HepG2 (cell line): ENCODE results near the gene SECTM1. TPM values are rescaled to one million over a fixed set of nuclear protein-coding genes. Genes with fewer than 3 reads are reported as not detected.

Experiments
- E2F2 ChIP-seq: sonication (generic); formaldehyde crosslinking; IDR thresholded peaks from 2 replicates; pipeline ENCODE4 v1.4.0; 2020; ENCODE audit warnings: missing genetic modification reagents, borderline replicate concordance
- ETV5 ChIP-seq: IDR thresholded peaks from 2 replicates; pipeline ENCODE4 v1.6.1; 2018; ENCODE audit warnings: missing biosample characterization, missing genetic modification reagents, inconsistent platforms, borderline replicate concordance
- HHEX ChIP-seq: IDR thresholded peaks from 2 replicates; pipeline ENCODE4 v1.6.1; 2016; ENCODE audit warnings: control low read depth
- HMGA1 ChIP-seq: sonication (generic); formaldehyde crosslinking; conservative IDR thresholded peaks from 2 replicates; pipeline ENCODE4 v1.4.0; 2020; ENCODE audit warnings: missing genetic modification reagents
- IRF1 ChIP-seq: sonication (generic); formaldehyde crosslinking; IDR thresholded peaks from 2 replicates; pipeline ENCODE4 v1.4.0; 2020; ENCODE audit warnings: low read depth, mild to moderate bottlenecking, missing genetic modification reagents
- MAFF ChIP-seq: IDR thresholded peaks from 2 replicates; pipeline ENCODE4 v1.6.1; 2011; ENCODE audit warnings: low read depth, low read length, improper control_type of control experiment
- NFE2L1 ChIP-seq: sonication (generic); formaldehyde crosslinking; IDR thresholded peaks from 2 replicates; pipeline ENCODE4 v1.4.0; 2020; ENCODE audit warnings: missing genetic modification reagents, mild to moderate bottlenecking, borderline replicate concordance
- NR2F1 ChIP-seq, 2 experiments: fragments of 450-650 bp in 1 of 2; formaldehyde crosslinking in 1 of 2; IDR thresholded peaks; 2 replicates each; pipeline versions ENCODE4 v1.5.0 to v1.6.1; 2016 to 2020; ENCODE audit warnings: mild to moderate bottlenecking in 1 of 2, missing compliant biosample characterization in 1 of 2, missing genetic modification reagents in 1 of 2, moderate library complexity in 1 of 2
- PHF5A ChIP-seq: IDR thresholded peaks from one replicate; pipeline ENCODE4 v1.6.1; 2018; ENCODE audit warnings: low read depth, missing genetic modification reagents; ENCODE audit not compliant: unreplicated experiment
- ZNF280D ChIP-seq: sonication (generic); formaldehyde crosslinking; IDR thresholded peaks from 2 replicates; pipeline ENCODE4 v1.5.1; 2020; ENCODE audit warnings: mild to moderate bottlenecking, missing genetic modification reagents
- ZNF296 ChIP-seq: sonication (generic); formaldehyde crosslinking; conservative IDR thresholded peaks from 2 replicates; pipeline ENCODE4 v1.5.0; 2020; ENCODE audit warnings: mild to moderate bottlenecking, missing genetic modification reagents
- ZNF644 ChIP-seq: IDR thresholded peaks from 2 replicates; pipeline ENCODE4 v1.6.1; 2016; ENCODE audit warnings: low read depth
- polyA plus RNA-seq, 8 experiments: library from polyadenylated mRNA; depleted of rRNA in 3 of 8; stranded (reverse) in 7 of 8; unstranded in 1 of 8; fragments of >200 nt; fragmentation: Illumina TruSeq in 4 of 8; extraction: Trizol in 4 of 8; gene quantifications; 2 replicates each; pipeline versions ENCODE4 v1.2.1 to v1.2.3, GENCODE V29; 2011 to 2016; ENCODE audit warnings: low read depth in 4 of 8, missing spikeins in 1 of 8, mixed read lengths in 1 of 8; ENCODE audit not compliant: insufficient read depth in 1 of 8
- total RNA-seq, 5 experiments: library from RNA; depleted of rRNA; stranded (reverse); fragments of >200 nt; fragmentation: Illumina TruSeq; extraction: Trizol; gene quantifications; 2 replicates each; pipeline ENCODE4 v1.2.3, GENCODE V29; 2016; ENCODE audit warnings: low read depth in 1 of 5
- TF ChIP-seq, protein P1 (sequence below): sonication (generic); formaldehyde crosslinking; IDR thresholded peaks from 2 replicates; pipeline ENCODE4 v1.8.0; 2022; ENCODE audit warnings: mild to moderate bottlenecking, missing genetic modification reagents, moderate library complexity
- TF ChIP-seq, protein P2 (sequence below): sonication (generic); formaldehyde crosslinking; IDR thresholded peaks from 2 replicates; pipeline ENCODE4 v1.4.0; 2020; ENCODE audit warnings: missing genetic modification reagents
- TF ChIP-seq, protein P3 (sequence below): sonication (generic); formaldehyde crosslinking; IDR thresholded peaks from 2 replicates; pipeline ENCODE4 v1.5.0; 2020; ENCODE audit warnings: missing genetic modification reagents

SECTM1 gene
- total and polyA plus RNA-seq, 2 of the 13 experiments (the other 11 are each of a cell fraction or from before 2014, with no cell fraction given): 3.5 to 5.3 TPM

- TF ChIP-seq HHEX (no peak), NR2F1 (CRISPR knock-in tag; IDR thresholded peaks at IDR 0.05) (peak; percentile 94 to 98), IRF1 (CRISPR knock-in tag) (no peak), PHF5A (CRISPR knock-in tag) (no peak), ZNF644 (CRISPR knock-in tag) (no peak), ZNF280D (CRISPR knock-in tag) (peak; percentile 79; the same call in 1 of the 2 replicates), HMGA1 (CRISPR knock-in tag) (no peak), E2F2 (CRISPR knock-in tag) (no peak), MAFF (0 out of 2 replicates have a peak, but pooled peaks have one; percentile 4), ETV5 (CRISPR knock-in tag) (0 out of 2 replicates have a peak, but pooled peaks have one; percentile 39), NFE2L1 (peak; percentile 60; the same call in 1 of the 2 replicates), ZNF296 (CRISPR knock-in tag) (peak; percentile 93; the same call in 1 of the 2 replicates)
- TF ChIP-seq, protein P1, sequence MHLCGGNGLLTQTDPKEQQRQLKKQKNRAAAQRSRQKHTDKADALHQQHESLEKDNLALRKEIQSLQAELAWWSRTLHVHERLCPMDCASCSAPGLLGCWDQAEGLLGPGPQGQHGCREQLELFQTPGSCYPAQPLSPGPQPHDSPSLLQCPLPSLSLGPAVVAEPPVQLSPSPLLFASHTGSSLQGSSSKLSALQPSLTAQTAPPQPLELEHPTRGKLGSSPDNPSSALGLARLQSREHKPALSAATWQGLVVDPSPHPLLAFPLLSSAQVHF: no peak
- TF ChIP-seq, protein P2, sequence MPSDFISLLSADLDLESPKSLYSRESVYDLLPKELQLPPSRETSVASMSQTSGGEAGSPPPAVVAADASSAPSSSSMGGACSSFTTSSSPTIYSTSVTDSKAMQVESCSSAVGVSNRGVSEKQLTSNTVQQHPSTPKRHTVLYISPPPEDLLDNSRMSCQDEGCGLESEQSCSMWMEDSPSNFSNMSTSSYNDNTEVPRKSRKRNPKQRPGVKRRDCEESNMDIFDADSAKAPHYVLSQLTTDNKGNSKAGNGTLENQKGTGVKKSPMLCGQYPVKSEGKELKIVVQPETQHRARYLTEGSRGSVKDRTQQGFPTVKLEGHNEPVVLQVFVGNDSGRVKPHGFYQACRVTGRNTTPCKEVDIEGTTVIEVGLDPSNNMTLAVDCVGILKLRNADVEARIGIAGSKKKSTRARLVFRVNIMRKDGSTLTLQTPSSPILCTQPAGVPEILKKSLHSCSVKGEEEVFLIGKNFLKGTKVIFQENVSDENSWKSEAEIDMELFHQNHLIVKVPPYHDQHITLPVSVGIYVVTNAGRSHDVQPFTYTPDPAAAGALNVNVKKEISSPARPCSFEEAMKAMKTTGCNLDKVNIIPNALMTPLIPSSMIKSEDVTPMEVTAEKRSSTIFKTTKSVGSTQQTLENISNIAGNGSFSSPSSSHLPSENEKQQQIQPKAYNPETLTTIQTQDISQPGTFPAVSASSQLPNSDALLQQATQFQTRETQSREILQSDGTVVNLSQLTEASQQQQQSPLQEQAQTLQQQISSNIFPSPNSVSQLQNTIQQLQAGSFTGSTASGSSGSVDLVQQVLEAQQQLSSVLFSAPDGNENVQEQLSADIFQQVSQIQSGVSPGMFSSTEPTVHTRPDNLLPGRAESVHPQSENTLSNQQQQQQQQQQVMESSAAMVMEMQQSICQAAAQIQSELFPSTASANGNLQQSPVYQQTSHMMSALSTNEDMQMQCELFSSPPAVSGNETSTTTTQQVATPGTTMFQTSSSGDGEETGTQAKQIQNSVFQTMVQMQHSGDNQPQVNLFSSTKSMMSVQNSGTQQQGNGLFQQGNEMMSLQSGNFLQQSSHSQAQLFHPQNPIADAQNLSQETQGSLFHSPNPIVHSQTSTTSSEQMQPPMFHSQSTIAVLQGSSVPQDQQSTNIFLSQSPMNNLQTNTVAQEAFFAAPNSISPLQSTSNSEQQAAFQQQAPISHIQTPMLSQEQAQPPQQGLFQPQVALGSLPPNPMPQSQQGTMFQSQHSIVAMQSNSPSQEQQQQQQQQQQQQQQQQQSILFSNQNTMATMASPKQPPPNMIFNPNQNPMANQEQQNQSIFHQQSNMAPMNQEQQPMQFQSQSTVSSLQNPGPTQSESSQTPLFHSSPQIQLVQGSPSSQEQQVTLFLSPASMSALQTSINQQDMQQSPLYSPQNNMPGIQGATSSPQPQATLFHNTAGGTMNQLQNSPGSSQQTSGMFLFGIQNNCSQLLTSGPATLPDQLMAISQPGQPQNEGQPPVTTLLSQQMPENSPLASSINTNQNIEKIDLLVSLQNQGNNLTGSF (CRISPR knock-in tag): no peak
- TF ChIP-seq, protein P3, sequence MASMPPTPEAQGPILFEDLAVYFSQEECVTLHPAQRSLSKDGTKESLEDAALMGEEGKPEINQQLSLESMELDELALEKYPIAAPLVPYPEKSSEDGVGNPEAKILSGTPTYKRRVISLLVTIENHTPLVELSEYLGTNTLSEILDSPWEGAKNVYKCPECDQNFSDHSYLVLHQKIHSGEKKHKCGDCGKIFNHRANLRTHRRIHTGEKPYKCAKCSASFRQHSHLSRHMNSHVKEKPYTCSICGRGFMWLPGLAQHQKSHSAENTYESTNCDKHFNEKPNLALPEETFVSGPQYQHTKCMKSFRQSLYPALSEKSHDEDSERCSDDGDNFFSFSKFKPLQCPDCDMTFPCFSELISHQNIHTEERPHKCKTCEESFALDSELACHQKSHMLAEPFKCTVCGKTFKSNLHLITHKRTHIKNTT (CRISPR knock-in tag): no peak
Measured at GRCh38 chr17:82325286-82326180, 8.0 kb downstream of the SECTM1 start (continued).
